NCI-H2196 (cell line): ENCODE measurements around the gene CHST11.

Source experiments
- DNase-seq: peaks from one replicate; lab custom pipeline; 2025; ENCODE audit not compliant: unreplicated experiment; lab: John Stamatoyannopoulos, UW

The CHST11 gene

DNA sequence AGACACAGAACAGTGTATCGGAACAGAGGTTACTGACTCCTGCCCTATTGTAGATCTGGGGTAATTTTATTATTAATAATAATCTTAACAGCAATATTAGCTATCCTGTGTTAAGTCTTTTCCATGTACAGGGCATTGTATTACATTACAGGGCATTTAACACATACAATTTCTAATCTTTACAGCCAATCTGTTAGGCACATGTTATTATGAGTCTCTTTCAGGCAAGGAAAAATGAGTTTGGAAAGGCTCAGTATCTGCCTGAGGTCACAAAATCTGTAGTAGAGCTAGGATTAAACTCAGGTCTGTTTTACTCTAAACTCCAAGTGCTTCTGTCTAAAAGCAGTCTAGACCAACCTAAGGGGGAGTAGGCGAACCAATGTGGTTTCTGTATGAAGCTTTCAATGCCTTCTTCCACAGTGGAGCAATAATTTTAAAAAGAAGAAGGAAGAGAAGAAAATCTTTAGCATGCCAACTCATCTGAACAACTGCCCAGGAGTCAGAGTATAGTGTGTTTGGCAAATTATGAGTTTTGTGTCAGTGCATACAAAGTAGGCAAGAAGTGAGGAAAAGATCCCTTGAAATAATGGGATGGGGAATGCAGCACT is 192.6 kb downstream of the CHST11 start:
- DNase-seq, result no peak

DNA sequence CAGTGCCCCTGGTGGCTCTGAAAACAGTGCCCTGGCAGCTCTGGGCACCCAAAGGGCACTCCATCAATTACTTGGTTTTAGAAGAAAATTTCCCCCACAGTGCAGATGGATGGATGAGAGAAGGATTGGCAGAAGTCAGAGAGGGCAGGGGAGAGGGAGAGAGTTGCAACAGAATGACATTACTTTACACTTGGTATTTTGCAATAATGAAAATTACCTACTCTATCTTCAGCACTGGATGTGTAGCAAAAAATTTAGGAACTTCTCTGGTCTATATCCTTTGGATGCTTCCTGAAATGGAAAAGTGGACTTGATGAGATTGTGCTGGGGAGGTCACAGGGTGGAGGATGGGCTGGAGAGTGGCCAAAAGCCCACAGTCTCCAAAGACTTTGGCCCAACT is 193.2 kb downstream of the CHST11 start:
- no peak for DNase-seq

DNA sequence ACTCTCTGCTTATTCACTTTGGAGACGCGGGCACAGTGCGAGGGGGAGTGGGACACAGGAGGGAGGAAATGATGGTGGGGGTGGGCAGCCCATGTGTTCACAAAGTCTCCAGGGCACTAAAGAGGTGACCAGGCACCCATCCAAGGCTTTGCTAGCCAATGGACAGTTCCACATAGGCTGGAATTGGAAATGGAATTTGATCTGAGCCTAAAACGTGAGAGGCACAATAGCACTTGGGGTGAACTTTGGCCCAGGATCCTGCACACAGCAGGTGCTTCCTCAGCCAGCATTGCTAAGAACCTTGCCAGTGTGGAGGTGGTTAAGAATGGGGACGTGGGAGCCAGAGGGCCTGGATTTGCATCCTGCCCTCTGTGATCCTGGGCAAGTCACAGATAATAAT is 193.8 kb downstream of the CHST11 start:
- peak; percentile 33 for DNase-seq

- no peak for DNase-seq
Observed at GRCh38 chr12:104651811-104652210, 195.1 kb downstream of the CHST11 start.

GRCh38 chr12:104652358-104652757 is 195.6 kb downstream of the CHST11 start:
- DNase-seq, result no peak

DNA sequence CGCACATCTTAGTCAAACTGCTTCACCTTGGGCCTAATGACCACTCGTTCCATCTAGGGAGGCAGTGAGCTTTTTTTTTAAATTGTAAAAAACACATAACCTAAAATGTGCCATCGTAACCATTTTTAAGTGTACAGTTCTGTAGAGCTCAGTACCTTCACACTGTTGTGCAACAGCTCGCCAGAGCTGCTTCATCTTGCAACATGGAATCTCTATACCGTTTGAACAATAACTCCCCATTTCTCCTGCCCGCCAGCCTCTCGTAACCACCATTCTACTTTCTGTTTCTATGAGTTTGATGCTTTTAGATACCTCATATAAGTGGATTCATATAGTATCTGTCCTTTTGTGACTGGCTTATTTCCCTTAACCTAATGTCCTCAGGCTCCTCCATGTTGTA is 196.2 kb downstream of the CHST11 start:
- no peak for DNase-seq

- no peak for DNase-seq
Observed at GRCh38 chr12:104653730-104654664, 197.2 kb downstream of the CHST11 start.

- no peak for DNase-seq
Observed at GRCh38 chr12:104654665-104655609, 198.2 kb downstream of the CHST11 start.

DNA sequence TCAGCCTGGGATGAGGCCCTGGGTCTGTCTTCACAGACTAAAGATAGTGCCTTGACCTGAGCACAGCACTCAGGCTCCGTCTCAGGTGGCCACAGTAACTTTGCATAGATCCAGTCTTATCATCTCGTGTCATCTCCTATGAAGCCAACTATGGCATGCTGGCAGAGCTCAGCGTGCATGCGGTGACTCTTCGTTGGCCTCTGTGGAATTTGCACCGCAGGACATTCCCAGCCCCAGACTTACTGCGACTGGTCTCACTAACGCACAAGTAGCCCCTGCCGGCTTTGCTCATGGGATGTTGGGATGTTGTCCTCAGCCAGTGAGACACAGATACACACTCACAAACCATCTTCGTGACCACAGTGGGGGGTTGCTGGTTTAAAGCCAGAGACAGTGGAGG is 199.6 kb downstream of the CHST11 start:
- DNase-seq, result no peak

DNA sequence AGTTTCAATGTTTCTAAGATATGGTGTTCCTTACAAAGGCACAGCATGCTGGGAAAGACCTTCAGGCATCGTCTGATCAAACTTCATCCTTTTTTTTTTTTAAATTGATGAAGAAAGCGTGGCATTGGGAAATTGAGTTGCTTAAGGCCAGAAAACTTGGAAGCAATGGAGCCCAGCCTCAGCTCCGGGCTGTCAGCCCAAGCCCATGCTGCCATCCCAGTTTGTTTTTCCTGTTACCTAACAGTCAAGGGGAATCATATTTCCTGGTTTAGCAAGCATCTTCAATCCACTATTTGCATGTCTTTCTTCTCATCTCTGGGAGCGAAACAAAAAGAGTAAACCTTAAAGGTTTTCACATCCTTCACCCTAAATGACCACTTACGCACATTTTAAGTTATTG is 200.2 kb downstream of the CHST11 start:
- no peak for DNase-seq

DNA sequence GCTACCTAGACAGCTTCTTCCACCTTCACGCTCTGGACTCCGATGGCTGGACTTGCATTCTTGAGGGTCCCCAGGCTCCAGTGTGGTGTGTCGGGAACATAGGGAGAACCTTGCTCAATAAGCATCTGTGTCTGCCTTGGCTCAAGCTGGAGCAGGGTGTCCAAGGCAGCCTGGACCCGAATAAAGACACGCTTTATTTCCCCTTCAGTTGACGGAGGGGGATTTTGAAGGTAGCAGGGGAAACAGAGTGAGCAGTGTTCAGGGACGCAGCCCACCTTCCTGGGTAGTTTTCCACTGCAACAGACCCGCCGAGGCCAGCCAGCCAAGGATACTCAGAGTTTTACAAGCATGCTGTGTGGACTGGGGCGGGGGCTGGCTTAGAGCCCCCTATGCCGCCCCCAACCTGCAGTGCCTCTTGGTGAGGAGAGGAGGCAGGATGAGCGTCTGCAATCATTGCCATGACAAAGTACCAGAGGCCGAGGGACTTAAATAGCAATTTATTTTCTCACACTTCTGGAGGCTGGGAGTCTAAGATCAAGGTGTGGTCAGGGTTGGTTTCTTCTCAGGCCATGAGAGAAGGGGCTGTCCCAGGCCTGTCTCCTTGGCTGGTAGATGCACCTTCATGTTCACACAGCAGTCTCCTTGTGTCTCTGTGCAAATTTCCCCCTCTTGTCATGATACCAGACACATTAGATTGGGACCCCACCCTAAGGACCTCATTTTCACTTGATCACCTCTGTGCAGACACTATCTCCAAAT is 201.2 kb downstream of the CHST11 start:
- no peak for DNase-seq

DNA sequence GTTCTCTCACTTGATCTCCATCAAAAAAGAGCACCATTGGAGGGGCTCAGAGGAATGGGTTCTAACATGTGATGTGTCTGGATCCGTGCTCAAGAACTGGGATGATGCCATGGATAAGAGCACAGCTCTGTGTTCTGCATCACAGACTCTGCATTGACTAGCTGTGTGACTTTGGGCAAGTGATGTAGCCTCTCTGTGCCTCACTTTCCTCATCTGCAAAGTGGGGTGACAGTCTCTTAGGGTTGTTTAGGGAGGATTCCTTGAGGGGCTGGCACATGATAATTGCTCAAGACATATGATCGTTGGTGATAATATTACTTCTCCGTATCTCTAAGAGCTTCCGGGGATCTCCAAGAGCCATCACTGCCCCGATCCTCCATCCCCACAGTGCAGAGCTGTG is 202.3 kb downstream of the CHST11 start:
- no peak for DNase-seq

- DNase-seq, result no peak
Observed at GRCh38 chr12:104662203-104662602, 205.5 kb downstream of the CHST11 start.

DNA sequence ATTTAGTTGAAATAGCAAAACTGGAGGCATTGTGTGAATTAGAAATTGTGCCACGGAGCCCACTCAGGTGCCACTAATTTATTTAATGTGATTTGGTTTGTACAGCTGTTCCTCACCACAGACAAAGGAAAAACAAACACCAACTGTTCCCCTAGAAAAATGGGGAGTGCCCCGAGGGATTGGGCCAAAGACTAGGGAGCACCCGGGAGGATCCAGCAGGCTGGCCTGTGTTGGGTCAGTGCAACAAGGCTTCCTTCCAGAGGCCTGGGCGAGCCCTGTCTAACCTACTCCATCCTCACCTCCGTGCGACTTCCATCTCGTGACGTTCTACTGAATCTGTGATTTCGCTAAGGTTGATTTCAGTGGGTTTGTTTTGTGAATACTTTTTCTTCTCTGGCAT is 206.2 kb downstream of the CHST11 start:
- DNase-seq, result no peak

- no peak for DNase-seq
Observed at GRCh38 chr12:104664351-104664750, 207.6 kb downstream of the CHST11 start.

GRCh38 chr12:104665296-104665695 is 208.5 kb downstream of the CHST11 start:
- DNase-seq, result no peak

GRCh38 chr12:104667139-104667538 is 210.4 kb downstream of the CHST11 start:
- no peak for DNase-seq

- no peak for DNase-seq
Observed at GRCh38 chr12:104668274-104668718, 211.5 kb downstream of the CHST11 start.

GRCh38 chr12:104669089-104669721 is 212.5 kb downstream of the CHST11 start:
- no peak for DNase-seq

GRCh38 chr12:104669851-104670337 is 213.1 kb downstream of the CHST11 start:
- DNase-seq, result no peak
